HG03565 (cell line): ENCODE results near the gene PTPRN.
"Not testable (repeated sequence)": the region's sequence is repeated elsewhere in the genome, so short reads cannot be mapped to it uniquely, and the experiment has no call there.

ENCODE experiments used
- ATAC-seq: cut with Tn5 transposase; IDR thresholded peaks from one replicate; pipeline ENCODE4 v1.9.1; 2021; ENCODE audit warnings: mild to moderate bottlenecking, moderate library complexity; ENCODE audit not compliant: unreplicated experiment

Gene PTPRN

DNA sequence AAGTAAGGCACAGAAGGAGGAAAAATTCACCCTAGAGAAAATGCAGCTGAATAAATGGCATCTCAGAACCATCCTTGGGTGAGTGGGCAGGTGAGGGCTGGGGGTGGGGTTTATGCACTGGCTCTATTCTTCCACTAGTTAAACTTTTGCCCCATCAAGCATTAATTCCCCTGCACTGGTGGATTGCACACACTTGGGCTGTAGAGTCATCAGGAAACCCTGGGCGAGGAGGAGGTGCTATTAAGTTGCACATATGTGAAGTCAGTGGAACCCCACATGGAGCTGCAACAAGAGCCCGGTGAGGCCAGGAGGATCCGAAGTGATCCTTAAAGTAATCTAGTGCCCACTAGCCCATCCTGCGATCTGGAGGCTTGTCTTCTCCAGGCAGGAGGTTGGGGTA lies 36.8 kb downstream of the PTPRN start:
- ATAC-seq = no peak

DNA sequence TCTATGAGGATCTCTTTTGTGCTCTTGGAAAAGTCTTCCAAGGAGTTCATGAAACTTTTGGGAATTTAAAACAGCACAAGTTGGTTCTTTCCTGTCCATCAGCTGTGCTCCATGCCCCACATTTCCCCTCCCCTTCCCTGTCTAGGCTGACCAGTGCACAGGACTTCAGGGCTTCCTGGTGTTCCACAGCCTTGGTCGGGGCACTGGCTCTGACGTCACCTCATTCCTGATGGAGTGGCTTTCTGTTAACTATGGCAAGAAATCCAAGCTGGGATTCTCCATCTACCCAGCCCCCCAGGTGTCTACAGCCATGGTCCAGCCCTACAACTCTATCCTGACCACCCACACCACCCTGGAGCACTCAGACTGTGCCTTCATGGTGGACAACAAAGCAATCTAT lies 38.2 kb downstream of the PTPRN start:
- ATAC-seq = no peak

DNA sequence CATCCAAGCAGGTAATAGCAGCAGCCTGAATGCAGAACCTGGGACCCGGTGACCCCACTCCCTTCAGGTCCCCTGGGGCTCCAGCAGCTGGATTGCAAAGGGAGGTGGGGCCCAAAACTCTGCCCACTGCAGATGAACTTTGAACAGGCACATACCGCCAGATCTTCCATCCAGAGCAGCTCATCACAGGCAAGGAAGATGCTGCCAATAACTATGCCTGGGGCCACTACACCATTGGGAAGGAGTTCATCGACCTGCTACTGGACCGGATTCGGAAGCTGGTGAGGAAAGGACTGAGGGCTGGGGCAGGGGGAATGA lies 39.2 kb downstream of the PTPRN start:
- no peak for ATAC-seq

DNA sequence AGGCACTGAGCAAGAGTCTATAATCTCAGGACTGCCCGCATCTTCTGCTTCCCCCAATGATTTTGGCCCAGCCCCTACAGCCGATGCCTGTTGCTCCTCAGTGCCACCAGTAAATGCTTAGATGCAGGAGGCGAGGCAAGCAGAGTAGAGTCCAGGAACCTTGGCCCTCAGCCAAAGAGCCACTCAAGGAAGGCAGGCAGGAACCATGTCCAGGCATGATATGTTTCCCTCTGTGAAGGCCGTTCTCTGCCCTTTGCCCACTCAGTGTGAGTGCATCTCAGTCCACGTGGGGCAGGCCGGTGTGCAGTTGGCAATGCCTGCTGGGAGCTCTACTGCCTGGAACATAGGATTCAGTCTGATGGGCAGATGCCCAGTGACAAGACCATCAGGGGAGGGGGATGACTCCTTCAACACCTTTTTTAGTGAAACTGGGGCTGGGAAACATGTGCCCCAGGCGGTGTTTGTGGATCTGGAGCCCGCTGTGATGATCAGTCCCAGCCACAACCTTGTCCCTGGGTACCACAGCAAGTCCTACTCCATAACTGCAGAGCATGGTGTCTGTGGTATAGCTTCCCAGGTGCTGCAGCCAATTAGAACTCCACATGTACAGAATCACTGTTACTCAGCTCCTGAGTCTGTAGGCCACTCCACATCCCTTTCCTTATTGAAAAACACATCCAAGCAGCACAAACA lies 39.7 kb downstream of the PTPRN start:
- no peak for ATAC-seq

DNA sequence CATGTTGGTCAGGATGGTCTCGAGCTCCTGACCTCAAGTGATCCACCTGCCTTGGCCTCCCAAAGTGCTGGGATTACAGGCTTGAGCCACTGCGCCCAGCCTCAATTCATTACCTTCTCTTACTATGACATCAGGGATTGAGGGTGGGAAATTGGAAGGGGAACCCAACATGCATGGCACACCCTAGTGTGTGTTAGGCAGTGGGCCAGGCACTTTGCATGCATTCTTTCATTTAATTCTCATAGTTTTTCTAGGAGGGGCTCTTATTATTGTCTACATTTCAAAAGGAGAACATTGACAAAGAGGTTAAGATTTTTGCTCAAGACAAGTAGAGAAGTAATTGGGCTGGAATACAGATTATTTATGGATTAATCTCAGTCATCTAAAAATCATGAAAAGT lies 40.9 kb downstream of the PTPRN start:
- no peak for ATAC-seq

DNA sequence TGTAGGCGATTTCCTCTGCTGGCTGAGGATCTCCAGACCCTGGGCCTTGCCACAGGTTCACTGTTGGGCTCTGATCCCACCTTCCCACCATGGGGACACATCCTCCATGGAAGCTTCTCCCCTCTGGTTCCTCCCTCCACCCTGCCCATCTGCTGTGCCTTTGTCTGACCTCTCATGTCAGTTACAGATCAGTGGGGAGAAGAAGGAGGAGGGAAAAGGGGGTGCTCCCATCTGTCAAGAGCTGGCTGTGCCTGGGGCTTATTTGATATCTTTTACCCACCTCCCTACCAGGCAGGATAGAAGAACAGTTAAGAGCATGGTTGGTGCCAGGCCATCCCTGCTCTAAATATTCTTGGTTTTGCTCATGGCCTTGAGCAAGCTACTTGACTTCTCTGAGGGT lies 42.3 kb downstream of the PTPRN start:
- no peak for ATAC-seq

DNA sequence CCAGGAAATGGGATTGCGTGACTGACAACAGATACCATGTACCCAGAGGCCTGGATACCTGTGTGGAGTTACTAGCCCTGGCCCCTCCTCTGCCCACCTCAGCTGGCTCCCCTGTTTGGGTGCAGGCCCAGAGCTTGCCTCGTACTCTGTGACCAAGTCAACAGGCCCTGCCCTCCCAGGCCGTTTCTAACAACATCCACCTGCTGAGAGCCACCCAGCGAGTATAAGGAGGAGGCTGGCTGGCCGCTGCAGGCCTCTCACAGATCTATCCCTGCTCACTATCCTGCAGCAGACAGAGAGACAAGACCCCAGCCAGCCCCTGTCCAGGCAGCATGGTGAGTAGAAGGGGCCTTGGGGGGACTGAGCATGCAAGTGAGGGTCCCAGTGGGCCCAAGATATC lies 43.0 kb downstream of the PTPRN start:
- no peak for ATAC-seq

DNA sequence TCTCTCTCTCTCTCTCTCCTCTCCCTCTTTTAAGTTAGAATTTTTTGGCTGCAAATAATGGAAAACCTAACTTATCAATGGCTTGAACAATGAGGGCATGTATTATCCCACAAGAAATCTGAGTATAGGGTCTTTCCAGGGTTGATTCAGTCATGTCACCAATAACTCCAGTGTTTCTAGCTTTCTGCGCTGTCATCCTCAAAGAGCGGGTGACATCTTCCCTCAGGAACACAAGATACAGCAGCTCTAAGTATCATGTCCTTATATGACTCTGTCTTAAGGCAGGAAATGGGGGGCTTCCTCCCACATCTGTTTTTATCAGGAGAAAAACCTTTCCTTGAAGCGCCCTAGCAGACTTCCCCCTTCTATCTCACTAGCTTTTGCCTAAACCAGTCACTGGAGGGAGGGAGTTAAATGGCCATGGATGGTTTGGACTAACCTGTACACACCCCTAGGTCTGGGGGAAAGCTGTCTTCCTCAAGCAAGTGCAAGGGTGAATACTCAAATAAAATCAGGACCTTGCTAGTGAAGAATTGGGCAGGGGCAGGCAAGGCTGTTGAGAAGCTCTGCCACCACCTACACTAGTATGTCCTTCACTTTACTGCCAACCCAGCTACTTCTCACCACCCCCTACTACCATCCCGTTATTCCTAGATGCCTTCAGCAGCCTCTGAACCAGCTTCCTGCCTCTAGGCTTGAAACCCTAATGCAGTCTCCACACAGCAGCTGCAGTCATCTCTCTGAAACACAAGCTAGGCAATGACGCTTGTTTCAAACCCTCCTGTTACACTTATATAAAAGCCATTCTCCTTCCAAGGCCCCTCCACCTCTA lies 48.0 kb downstream of the PTPRN start:
- ATAC-seq = no peak

DNA sequence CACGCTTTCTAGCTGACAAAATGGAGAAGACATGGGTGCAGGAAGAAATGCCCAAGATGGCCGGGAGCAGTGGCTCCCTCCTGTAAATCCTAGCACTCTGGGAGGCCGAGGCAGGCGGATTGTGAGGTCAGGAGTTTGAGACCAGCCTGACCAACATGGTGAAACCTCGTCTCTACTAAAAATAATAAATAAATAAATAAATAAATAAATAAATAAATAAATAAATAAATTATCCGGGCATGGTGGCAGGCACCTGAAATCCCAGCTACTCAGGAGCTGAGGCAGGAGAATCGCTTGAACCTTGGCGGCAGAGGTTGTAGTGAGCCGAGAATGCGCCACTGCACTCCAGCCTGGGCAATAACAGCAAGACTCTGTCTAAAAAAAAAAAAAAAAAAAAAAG lies 50.3 kb downstream of the PTPRN start:
- not testable (repeated sequence) for ATAC-seq

DNA sequence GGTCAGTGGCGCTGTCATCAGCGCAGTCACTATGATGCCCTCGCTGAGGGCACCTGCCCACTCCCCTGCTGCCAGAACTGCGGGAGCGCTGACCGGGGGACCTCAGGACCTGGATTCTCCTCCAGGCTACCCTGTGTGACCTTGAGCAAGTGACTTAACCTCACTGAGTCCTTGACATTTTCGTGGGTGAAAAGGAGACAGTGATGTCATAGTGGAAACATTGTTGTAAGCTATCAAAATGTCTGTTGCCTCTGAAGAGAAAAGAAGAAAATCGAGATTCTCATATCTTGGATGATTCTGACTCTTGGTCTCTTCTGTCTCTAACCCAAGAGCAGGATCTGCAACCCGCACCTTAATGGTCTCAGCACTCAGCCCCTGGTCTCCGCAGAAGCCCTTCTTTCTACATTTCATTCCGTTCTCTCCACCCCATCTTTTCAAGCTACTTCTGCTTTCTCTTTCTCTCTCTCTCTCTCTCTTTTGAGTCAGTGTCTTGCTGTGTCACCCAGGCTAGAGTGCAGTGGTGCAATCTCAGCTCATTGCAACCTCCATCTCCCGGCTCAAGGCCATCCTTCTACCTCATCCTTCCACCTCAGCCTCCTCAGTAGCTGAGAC lies 54.5 kb downstream of the PTPRN start:
- peak; percentile 17 for ATAC-seq

DNA sequence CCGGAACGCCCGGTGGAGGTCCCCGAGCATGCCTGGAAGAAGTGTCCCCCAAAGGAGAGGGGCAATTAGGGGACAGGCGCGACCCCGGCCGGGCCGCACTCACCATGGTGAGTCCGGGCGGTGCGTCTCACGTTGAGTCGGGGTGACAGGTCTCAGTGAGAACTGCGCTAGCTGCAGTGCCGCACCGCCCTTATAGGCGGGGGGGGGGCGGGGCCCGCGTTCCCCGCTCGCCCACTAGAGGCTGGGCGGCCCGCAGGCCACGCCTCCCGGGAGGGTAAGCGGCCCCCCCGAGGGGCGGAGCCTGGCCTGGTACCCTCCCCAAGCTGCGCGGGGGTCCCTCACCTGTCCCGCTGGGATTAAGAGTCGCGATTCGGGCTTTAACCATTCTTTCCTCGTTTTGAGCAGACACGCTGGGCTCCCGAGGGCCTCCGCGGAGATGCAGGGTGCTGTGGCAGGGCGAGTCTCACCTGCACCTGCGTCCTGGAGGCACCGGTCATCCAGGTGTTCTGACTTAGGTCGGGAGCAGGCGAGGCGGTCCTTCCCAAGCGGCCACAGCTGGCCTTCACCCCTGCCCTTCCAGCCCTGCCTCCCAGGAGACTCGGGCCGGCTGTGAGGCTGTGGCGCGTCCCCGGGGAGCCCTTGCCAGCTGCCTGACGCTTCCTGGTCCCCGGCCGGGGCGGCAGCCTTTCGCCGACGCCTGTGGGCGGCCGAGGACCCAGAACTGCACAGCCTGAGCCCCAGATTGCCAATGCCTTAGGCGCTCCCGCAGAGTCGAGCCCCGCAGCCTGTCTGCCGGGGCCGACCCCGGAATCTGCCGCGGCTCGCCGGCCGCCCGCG lies 55.2 kb downstream of the PTPRN start, which contains the start of gene TUBA4A:
TUBA4A (minus strand) TSS at position 166 of the 837 bp plus-strand sequence; CDS start at position 106, 60 bp downstream.
- peak; percentile 38 for ATAC-seq

DNA sequence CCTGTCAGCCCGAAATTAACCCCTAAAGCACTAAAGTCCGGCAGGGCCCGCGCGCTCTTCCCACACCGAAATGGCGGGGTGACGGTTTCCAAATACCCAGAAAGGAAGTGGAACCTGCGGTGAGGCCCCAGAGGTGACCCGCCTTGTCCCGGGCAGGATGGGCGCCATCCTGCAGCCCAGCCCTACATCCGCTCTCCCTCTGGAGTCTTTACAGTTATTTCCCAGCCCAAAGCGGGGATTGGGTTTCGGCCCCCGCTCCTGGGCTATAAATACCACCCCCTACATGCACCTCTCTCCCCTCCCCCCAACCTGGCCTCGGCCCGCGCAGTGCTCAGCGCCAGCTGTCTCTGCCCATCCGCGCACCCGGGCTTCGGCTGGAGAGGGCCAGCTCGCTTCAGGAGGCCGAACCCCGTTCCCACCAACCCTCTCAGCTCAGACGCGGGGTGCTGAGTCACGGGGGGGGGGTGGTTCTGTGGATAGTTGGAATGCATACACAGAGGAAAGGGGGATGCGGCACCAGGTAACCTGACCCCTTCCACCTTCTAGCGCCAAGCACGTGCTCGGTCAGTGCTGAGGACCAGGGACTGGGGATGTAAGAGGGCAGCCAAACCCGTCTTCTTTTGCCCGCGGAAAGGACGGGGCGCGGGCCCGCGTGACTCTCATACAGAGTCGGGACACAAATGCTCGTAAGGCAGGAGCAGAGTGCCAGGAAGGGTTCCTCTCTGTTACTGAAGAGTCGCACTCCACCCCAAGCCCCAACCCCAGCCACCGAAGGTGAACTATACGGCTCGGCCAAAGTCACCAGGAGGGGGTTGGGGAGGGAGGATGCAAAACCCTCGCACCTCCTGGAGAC lies 56.1 kb downstream of the PTPRN start, which contains the start of gene TUBA4B:
TUBA4B (plus strand) TSS at position 344 of the 853 bp plus-strand sequence; CDS start at position 509, 165 bp downstream.
- ATAC-seq = no peak

DNA sequence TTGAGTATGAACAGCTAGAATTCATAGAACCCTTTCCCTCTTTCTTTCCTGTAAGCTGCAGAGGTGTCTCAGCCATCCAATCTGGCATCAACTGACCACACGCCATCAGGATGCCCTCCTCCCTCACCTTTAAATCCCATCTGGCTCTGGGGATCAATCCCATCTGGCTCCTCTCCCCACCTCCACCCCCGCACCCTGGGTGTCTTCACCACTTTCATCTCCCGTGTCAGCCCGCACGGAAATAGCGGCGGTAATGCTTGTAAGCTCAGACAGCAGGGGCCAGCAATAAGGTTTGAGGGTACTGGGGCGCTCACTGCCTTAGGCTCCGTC lies 56.7 kb downstream of the PTPRN start:
- ATAC-seq = no peak

DNA sequence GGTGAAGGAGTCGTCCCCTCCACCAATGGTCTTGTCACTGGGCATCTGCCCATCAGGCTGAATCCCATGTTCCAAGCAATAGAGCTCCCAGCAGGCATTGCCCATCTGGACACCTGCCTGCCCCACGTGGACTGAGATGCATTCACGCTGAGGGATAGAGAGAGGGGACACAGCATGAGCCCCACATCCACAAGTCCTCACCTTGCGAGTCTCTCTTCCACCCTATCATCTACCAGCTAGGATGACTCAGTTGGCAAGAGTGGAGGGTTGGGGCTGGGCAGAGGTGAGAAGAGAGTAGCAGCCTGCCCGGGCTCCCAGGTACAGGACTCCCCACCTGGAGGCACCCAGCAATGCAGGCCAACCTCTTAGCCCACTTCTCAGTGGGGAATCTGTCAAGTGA lies 57.1 kb downstream of the PTPRN start:
- ATAC-seq = no peak

DNA sequence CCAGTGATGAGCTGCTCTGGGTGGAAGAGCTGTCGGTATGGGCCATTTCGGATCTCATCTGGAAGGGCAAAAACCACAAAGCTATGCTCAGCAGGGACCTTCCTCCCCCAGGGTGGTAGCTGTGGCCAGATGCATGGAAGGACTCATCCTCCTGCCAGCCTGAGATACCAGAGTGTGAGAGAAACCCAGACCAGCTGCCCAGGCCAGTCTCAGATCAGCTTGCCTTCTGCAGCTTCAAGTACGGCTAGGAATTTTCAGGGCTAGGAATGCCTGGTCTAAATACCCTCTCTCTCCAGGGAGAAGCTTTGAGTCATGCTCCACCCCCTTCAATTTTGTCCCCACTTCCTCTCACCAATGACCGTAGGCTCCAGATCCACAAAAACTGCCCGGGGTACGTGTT lies 57.5 kb downstream of the PTPRN start:
- no peak for ATAC-seq

DNA sequence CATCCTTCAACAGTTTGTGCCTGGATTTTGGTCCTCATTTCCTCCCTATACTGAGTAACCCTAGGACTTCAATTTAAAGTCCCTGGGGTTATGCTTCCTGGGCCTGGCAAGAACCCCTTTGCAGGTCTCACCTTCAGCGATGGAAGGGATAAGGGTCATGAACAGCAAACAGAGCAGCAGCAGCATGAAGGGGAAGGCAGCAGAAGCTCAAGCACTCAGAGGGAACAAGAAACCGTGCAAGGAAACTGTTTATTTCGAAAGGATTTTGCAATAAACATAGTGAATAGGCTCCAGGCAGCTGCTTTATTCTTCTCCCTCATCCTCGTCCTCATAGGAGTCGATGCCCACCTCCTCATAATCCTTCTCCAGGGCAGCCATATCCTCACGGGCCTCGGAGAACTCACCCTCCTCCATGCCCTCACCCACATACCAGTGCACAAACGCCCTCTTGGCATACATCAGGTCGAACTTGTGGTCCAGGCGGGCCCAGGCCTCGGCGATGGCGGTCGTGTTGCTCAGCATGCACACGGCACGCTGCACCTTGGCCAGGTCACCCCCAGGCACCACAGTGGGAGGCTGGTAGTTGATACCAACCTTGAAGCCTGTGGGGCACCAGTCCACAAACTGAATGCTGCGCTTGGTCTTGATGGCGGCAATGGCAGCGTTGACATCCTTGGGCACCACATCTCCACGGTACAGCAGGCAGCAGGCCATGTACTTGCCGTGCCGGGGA lies 59.0 kb downstream of the PTPRN start:
- no peak for ATAC-seq

DNA sequence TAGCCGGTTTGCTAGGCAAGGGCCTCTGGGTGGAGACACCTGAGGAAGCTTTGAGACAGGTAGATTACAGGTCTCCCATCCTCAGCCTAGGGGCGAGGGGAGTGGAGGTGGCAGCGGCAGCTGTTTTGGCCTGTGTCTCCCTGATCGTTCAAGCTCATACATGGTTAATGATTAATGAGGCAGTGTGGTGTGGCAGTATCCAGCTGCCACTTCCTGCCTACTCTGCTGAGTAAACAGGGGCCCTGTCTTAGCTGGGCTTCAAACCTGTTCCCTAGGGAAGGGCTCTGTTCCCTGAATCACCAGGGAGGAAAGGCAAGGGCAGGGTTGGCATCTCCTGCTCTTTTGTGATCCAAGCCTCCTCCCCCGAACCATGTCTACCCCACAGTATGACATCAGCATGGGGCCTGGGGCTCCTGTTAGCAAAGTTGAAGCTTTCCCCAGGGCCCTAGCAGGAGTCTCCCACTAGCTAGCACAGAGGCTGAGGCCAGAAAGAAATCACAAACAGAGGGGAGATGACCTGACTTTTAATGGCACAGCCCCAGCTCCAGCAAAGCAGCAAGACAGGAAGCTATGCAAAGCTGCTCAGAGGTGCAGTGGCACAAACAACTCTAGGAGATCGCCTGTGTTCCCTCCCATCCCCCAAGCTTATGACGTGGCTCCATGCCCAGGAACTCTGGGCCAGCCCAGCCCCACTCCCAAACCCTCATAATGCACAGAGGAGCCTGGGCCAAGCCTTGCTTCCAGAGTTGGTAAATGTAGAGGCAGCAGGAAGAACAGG lies 59.8 kb downstream of the PTPRN start:
- ATAC-seq = no peak

DNA sequence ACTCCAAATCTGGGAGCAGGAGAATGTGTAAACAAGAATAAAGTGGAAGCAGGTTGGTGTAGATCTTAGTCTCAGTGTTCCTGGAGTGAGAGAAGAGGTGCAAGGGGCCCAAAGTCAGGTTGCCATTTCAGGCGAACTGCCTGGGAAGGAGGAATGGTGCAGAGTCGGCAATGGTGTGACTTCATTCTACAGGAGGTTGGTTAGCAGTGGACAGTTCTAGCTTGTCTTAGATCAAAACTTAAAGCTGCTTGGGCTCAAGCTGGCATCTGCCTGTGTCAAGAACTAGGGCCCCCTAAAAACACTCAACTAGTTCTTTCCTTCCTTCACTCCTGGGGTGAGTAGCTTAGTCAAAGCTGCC lies 60.4 kb downstream of the PTPRN start:
- ATAC-seq = no peak
